Fibroblast of skin of left biceps (primary cell): ENCODE results near the gene SKP1.
"Not testable (repeated sequence)": the region's sequence is repeated elsewhere in the genome, so short reads cannot be mapped to it uniquely, and the experiment has no call there.

Experiments
- DNase-seq, 2 experiments: peaks; one replicate each; pipeline ENCODE4 v3.0.0-alpha.2; 2013; ENCODE audit warnings: low read depth in 2 of 2

The SKP1 gene

DNA sequence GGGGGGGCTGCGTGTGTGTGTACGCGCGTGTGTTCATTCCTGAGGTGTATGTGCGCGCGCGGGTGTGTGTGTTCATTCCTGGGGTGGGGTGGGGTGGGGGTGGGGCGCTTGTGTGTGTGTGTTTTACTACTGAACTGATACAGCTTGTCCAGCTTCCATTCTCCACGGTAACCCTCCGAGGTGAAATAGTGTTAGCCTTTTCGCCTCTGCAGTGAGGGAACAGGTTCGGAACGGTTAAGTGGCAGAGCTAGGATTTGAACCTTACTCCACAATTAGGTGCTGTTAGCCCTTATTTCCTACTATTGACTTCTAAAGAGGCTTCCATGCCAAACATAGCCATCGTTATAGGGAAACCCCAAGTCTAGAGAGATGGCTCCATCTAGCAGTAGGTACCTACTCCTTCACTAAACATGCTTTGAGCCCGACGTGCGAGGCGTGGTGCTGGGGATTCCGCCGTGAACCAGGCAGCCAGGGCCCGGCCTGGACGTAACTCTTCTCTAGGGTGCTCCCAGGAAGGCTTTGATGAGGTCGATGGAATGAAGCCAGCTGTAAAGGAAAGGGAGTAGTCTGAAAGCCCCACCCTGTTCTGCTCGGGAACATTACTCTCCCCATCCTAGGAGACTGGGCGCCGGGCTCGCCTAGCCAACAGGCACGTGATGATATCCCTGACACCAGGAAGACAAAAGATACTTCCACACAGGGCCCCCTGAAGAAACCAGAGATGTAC is 782 bp upstream of the SKP1 start:
- no peak for DNase-seq

DNA sequence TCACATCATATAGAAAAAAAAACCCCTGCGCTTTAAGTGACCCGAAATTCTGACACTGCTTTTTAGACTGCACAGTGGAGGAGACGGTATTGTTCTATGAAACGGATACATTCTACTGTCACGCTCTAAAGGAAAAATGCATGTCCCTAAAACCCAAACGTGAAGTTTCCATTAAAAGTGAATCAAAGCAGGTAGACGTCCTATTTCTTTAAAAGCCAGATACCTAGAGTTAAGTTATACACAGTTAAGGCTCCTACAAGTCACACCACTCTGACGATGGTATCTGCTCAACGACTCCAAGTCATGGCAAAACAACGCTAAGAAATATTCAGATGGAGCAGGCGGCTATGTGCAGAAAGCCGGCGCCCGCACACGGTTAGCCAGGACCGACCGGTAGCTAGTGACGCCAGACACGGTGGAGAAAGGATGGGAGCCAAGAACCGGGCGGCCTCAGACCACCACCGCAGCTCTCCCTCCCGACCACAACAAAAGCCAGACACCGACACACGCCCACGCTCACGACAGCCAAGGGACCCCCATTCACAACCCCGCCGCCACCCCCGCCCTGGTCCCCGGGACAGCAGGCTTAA is 734 bp downstream of the SKP1 start:
- no peak for DNase-seq

DNA sequence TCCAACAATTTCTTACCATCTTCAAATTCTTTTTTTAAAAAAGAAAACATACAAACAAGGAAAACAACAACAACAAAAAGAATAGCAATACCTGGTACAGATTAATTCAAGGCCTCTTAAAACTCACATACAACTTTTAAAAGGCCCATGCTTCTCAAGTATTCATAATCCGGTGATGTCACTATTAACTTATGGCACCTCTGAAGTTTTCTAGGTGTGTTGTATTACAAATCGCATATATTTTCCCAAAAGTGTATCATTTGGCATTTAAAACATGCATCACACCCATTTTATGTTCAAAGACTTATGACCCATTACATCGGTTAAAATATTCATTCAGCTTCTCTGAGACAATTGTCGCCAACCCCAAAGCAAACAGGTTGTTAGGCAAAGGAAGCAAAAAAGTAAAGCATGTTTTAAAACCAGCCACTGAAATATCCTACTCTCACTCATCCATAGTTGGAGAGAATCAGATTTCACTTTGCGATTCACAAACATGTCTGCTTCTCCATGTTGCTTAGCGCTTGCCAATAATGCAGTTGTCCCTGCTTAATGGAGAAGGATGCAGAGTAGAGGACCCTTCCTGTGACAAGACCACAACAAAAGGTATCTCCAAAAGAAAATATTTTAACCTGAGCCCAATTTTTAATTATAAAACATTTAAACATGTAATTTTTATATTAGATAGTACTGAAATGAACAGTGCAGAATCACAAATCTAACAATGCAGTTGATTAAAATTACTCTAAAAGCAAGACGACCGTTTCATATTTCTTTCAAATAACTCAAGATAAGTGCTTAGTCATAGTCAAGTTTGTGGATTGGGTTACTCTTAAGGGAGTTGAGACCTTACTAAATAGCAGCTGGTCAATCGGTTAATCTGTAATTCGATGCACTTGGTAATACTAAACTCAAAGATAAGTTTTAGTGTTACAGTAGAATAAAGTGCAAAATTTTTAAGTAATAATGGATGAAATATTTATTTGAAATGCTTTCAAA is 1.6 kb downstream of the SKP1 start:
- peak in 1 of 2 experiments; percentile 6 for DNase-seq

DNA sequence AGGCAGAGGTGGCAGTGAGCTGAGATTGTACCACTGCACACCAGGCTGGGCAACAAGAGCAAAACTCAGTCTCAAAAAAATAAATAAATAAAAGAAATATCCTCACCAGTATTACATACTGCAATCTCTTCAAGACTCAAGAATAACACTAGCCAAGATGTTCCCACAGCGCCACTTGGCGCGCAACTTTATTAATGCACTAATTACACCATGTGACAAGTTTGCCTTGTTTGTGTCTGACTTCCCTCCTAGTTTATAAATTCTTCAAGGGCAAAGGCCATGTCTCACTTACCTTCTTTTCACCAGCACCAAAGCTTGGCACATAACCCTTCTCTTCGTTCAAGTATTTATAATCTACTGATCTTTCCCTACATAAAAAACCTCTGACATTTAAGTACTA is 4.8 kb downstream of the SKP1 start:
- DNase-seq, result no peak

DNA sequence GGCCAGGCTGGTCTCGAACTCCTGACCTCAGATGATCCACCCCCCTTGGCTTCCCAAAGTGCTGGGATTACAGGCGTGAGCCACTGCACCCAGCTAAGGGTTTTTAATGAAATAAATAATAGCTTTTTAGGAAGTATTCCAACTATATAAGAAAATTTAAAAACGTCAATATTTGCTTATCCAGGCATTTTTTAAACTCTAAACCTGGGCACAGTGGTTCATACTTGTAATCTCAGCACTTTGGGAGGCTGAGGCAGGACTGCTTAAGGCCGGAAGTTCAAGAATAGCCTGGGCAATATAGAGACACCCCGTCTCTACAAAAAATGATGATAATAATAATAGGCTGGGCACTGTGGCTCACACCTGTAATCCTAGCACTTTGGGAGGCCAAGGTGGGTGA is 14.2 kb downstream of the SKP1 start:
- DNase-seq, result no peak

DNA sequence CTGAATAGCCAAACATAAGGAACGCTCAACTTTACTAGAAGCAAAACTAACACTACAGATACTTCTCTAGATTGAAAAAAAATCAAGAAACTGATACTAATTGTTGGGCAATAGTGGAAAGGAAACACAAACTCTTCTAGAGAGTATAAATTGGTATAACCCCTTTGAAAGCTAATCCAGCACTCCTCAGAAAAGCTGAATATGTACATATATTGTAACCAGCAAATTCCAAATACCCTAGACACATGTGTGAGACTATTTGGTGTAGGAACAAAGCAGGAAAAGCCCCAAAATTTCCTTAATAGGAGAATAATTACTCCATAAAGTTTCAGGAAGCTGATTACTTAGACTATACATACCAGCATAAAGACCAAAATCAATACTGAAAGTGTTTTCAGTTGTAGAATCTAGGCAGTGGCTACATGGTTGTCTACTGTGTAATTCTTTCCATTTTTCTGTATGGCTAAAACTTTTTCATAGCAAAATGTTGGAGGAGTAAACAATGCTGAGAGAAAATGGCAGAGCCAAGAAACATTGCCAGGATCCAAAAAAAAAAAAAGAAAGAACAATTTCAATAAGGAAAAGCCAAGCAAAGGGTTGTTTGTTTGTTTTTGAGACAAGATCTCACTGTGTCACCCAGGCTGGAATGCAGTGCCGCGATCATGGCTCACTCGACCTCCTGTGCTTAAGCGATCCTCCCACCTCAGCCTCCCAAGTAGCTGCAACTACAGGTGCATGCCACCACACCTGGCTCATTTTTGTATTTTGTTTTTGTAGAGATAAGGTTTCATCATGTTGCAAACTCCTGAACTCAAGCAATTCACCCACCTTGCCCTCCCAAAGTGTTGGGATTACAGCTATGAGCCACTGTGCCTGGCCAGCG is 15.0 kb downstream of the SKP1 start:
- DNase-seq, result no peak

DNA sequence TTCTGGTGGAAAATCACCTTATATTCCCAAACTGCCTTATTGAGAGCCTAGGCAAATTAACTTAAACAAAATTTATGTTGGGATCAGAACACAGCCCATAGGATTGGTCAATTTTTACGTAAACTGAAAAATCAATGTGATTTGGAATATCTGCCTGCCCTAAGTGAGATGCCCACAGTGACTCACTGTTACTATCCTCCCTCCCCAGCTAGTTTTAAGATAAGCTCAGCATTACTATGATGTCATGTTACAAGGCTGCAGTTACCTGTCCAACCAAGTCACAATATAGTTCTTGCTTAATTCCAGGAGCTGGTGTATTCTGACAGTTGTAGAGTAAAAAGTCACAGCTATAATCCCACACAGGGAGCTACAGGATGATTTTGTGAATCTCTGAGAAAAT is 23.1 kb downstream of the SKP1 start:
- no peak for DNase-seq

DNA sequence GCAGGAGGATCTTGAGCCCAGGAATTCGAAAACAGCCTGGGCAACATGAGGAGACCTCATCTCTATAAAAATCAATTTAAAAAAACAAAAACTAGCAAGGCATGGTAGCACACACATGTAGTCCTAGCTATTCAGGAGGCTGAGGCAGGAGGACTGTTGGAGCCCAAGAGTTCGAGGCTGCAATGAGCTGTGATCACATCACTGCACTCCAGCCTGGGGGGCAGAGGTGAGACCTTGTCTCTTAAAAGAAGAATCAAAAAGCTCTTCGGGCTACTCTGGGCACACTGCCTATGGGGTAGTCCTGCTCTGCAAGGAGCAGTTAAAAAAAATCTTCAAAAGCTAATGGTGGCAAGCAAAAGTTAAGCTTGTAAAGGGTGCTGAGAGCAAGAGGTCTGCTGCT is 23.5 kb downstream of the SKP1 start:
- DNase-seq, result no peak

DNA sequence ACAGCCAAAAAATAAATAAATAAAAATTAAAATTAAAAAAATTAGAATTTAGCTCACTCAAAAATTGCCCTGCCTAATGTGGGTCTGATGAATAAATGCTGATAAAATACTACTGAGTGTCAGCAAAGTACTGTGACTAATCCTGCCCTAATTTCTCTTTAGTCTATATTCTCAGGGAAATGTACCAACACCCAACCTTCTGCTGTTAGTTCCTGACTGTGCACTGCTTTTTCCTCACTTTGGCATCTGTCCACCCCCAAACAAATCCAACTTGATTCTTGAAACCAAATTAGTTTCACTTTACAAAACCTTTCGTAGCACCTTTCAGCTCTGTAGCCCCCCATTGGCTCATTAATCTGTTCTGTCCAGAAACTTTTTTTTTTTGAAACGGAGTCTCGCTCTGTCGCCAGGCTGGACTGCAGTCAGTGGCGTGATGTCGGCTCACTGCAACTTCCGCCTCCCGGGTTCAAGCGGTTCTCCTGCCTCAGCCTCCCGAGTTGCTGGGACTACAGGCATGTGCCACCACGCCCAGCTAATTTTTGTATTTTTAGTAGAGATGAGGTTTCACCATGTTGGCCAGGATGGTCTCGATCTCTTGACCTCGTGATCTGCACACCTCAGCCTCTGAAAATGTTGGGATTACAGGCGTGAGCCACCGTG is 24.4 kb downstream of the SKP1 start:
- DNase-seq, result not testable (repeated sequence)

DNA sequence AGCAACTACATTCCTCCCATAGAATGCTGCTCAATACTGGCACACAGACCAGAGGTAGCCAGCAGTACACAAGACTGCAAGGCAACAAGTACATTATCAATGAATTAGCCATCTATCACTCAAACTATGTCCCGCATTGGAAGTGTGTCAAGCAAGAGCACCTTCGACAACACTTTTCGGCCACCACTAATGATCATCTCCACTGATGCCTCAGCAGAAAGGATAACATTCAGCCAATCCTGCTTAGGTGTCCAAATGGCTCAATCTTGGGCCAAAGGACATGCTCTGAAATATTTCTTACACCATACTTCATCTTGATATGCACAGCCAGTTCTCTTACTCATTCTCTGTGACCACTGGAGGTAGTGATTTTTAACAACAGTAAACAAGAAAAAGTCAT is 25.0 kb downstream of the SKP1 start:
- DNase-seq, result no peak

DNA sequence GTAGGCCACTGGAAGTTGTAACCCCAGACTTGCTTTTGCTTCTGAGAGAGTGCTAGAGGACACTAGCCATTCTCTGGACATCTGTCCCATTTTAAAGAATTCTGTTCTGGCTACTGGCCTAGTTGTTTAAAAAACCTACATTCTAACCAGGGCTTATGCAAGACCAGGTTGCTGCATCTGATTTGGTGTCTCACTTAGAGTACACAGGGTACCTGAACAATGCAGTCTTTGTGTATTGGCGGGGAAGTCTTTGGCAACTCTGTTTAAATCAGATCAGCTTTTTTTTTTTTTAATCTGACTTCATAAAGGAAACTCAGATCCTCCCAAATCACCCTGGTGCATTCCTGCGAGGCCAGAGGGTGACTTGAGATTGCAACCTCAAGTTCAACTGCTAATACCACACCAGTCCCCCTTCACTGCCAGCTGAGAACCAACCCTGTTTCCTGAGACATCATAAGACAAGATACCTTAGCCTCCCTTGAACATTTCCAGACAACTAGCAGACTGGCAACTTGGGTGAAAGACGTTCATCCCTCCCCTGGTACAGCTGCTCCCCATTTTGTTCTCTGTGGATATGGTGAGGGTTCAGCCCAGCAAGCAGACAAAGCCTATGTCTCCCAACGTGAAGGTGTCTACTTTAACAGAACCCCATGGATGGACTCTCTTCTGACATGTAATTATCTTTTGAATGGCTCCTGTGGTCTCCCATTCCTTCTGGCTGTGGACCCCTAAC is 27.0 kb downstream of the SKP1 start:
- DNase-seq, result no peak

DNA sequence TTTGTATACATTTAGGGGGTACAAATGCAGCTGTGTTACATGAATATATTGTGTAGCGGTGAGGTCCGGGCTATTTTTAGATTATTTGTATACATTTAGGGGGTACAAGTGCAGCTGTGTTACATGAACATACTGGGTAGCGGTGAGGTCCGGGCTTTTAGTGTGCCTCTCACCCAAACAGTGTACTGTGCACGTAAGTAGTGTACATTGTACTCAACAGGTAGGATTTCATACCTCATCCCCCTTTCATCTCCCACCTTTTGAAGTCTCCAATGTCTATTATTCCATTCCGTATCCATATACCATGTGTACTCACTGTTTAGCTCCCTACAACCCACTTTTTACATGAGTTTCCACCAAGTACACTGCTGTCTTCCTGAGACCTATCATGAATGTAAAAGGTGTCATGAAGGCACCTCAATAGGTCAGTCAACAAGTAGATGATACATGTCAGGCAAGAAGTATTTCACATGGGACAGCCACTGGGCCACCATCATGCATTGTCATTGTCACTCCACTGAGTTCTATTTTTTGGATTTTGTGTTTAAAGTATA is 27.7 kb downstream of the SKP1 start:
- DNase-seq, result no peak

DNA sequence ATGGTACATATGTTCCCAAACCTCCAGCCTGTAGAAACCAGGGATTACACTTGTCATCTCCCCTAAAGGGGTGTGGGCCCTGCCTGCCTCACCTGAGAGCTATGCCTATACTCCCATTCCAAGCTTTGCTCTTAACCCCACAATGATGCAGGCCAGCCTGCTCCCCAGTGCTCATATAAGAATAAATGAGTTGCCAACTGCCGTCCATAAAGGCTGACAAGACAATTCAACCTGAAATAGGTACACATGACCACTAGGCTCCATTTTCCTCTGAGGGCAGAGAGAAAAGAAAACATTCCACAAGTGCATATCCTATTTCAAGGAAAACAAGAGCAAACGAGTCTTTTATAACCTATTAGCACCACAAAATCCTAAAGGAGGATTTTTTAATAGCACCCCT is 28.4 kb downstream of the SKP1 start:
- no peak for DNase-seq

DNA sequence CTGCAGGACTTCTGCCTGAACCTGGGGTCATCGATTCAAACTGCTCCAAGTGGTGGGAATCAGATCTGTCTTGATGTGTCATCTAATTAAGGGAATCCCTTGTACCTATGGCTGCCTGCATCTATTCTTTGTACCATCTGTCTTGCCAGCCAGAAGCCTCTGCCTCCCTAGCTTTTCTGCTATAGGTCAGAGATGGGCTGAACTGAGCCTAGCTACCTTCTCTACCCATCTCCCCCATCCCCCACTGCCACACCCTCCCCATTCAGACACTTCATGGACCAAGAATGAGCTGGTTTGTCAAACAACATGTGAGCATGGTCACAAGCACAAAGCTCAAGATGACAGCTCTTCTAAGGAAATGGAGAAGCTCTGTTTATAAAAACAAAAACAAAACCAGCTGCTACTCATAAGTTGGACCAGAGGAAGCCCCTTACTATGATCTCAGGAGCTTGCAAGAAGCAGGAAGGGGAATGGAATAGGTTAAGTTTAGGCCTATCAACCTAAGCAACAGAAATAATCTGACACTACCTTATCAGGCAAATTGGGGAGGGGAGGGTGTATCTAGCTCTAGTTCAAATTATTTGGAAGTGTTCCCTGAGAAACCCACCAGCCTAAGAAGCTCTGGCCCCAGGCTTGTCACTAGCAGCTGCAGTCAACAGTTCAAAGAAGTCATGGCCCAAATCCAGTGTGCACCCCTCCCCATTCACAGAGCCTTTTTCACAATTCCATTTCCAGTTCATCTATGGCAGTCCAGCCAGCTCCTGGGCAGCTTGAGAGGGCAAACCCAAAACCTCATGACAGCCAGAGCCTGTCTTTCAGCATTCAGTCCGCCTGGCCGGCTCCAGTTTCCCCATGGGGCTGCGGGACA is 29.9 kb downstream of the SKP1 start:
- DNase-seq, result no peak

DNA sequence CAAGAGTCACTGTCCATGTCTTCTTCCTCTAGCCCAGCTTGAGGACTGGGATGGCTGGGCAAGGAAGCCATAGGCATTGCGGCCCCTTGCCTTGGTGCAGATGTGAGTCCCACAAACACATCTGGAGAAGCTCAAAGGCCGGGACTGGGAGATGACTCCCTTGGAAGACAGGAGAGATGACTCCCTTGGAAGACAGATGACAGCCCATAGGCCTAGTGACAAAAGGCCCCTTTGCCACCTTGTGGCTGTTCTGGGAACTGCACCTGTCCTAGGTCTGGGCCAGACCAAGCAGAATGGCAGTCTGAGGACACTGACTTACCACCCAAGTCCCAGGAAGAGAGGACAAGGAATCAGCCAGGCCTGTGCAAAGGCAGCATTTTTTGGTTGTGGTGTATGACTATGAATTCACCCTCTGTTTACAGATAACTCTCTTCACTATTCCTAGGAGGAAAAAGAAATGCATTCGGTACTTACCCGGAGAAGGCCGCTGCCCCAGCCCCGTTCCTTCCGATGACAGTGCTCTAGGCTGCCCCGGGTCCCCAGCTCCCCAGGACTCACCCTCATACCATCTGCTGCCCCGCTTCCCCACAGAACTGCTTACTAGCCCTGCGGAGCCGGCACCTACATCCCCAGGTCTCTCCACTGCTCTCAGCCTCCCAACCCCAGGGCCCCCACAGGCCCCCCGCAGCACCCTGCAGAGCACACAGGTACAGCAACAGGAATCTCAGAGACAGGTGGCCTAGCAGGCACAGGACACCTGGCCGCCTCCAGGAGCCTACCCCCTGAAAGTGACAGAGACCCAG is 30.8 kb downstream of the SKP1 start:
- DNase-seq, result no peak

DNA sequence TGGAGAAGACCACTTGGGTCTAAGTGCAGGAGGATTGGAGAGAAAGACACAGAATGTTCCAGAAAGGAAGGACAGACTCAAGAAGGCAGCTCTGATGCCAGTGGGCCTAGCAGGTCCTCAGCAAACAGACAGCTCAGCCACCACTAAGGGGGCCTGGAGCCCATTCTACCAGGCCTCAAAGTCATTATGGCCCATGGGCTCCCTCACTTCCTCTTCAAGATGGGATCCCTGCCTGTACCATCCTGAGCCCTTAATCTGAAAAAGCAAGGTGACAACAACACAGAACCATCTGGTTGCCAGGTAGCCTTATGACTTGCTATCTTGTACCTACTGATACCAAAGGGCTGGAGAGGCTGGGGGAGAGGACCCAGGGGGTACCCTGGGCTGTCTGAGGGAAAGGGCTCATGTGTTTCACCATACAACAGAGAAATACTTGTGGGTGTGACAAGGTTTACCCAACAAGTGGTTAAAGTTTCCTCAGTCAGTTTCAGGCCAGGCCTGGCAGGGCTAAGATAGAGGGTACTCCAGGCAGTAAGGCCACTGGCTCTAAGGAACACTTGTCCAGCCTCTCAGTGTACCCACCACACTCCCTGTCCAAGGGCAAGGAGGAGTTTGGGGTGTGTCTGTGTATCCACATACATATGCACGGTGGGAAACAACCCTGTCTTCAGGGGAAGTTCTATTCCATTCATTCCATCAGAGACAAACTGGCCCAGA is 31.6 kb downstream of the SKP1 start:
- no peak for DNase-seq
